Jurkat, Clone E6-1 (cell line): ENCODE measurements around the gene KLHL7.
"Not testable (repeated sequence)": the region's sequence is repeated elsewhere in the genome, so short reads cannot be mapped to it uniquely, and the experiment has no call there.

ENCODE experiments used
- DNase-seq: peaks from one replicate; pipeline ENCODE4 v3.0.0-alpha.2; 2011; ENCODE audit warnings: low read depth, low spot score
- H3K4me3 ChIP-seq: 2 replicates; pipeline ENCODE4 v1.5.1; 2011; ENCODE audit warnings: mild to moderate bottlenecking, low read length, control low read depth, moderate library complexity

Gene KLHL7

GRCh38 chr7:23106057-23106822 lies 655 bp downstream of the KLHL7 start:
- peak overlapping the region; percentile 86 for H3K4me3 ChIP-seq
- peak; percentile 36 for DNase-seq

GRCh38 chr7:23106823-23107663 lies 1.5 kb downstream of the KLHL7 start:
- no peak for DNase-seq
- peak overlapping the region; percentile 86 for H3K4me3 ChIP-seq

GRCh38 chr7:23107781-23108180 lies 2.2 kb downstream of the KLHL7 start:
- no peak overlapping the region for H3K4me3 ChIP-seq
- DNase-seq: no peak

GRCh38 chr7:23108995-23109394 lies 3.4 kb downstream of the KLHL7 start:
- no peak overlapping the region for H3K4me3 ChIP-seq
- DNase-seq: no peak

- DNase-seq: no peak
- H3K4me3 ChIP-seq: no peak overlapping the region
Observed at GRCh38 chr7:23109470-23109869, 3.9 kb downstream of the KLHL7 start.

GRCh38 chr7:23114896-23115295 lies 9.3 kb downstream of the KLHL7 start:
- H3K4me3 ChIP-seq: no peak overlapping the region
- DNase-seq: no peak

- DNase-seq: no peak
- H3K4me3 ChIP-seq: no peak overlapping the region
Observed at GRCh38 chr7:23115991-23116390, 10.4 kb downstream of the KLHL7 start.

- H3K4me3 ChIP-seq: no peak overlapping the region
- no peak for DNase-seq
Observed at GRCh38 chr7:23117841-23118240, 12.3 kb downstream of the KLHL7 start.

- DNase-seq: no peak
- no peak overlapping the region for H3K4me3 ChIP-seq
Observed at GRCh38 chr7:23120106-23120505, 14.5 kb downstream of the KLHL7 start.

- no peak for DNase-seq
Observed at GRCh38 chr7:23121165-23121564, 15.6 kb downstream of the KLHL7 start.

GRCh38 chr7:23123007-23123406 lies 17.4 kb downstream of the KLHL7 start:
- DNase-seq: no peak
- no peak overlapping the region for H3K4me3 ChIP-seq

More at GRCh38 chr7:23121165-23121564, 15.6 kb downstream of the KLHL7 start:
- no peak overlapping the region for H3K4me3 ChIP-seq

- no peak overlapping the region for H3K4me3 ChIP-seq
- DNase-seq: no peak
Observed at GRCh38 chr7:23123465-23123864, 17.9 kb downstream of the KLHL7 start.

GRCh38 chr7:23129036-23129435 lies 23.5 kb downstream of the KLHL7 start:
- no peak overlapping the region for H3K4me3 ChIP-seq
- no peak for DNase-seq

- DNase-seq, H3K4me3 ChIP-seq: not testable (repeated sequence)
Observed at GRCh38 chr7:23131799-23132198, 26.2 kb downstream of the KLHL7 start.

- DNase-seq: no peak
- no peak overlapping the region for H3K4me3 ChIP-seq
Observed at GRCh38 chr7:23133797-23134196, 28.2 kb downstream of the KLHL7 start.

GRCh38 chr7:23135755-23136154 lies 30.2 kb downstream of the KLHL7 start:
- no peak for DNase-seq
- no peak overlapping the region for H3K4me3 ChIP-seq

GRCh38 chr7:23136216-23136615 lies 30.6 kb downstream of the KLHL7 start:
- no peak overlapping the region for H3K4me3 ChIP-seq

GRCh38 chr7:23157679-23158078 lies 52.1 kb downstream of the KLHL7 start:
- no peak overlapping the region for H3K4me3 ChIP-seq
- DNase-seq: no peak

More at GRCh38 chr7:23136216-23136615, 30.6 kb downstream of the KLHL7 start:
- DNase-seq: no peak

GRCh38 chr7:23158546-23158945 lies 53.0 kb downstream of the KLHL7 start:
- H3K4me3 ChIP-seq: no peak overlapping the region
- no peak for DNase-seq

- H3K4me3 ChIP-seq: no peak overlapping the region
- no peak for DNase-seq
Observed at GRCh38 chr7:23161482-23161881, 55.9 kb downstream of the KLHL7 start.
